Stimulated activated CD8-positive, alpha-beta memory T cell treated with anti-CD3 and anti-CD28 coated beads, Interleukin-2, amount 100 ng/mL, for 48 hours (primary cell): ENCODE measurements around the gene LRRC37B.
"Not testable (repeated sequence)": the region's sequence is repeated elsewhere in the genome, so short reads cannot be mapped to it uniquely, and the experiment has no call there.

ENCODE experiments used
- DNase-seq, 2 donors: peaks; one replicate each; pipeline ENCODE4 v3.0.0-alpha.2; 2020; ENCODE audit warnings: low read depth in 2 of 2

LRRC37B gene

DNA sequence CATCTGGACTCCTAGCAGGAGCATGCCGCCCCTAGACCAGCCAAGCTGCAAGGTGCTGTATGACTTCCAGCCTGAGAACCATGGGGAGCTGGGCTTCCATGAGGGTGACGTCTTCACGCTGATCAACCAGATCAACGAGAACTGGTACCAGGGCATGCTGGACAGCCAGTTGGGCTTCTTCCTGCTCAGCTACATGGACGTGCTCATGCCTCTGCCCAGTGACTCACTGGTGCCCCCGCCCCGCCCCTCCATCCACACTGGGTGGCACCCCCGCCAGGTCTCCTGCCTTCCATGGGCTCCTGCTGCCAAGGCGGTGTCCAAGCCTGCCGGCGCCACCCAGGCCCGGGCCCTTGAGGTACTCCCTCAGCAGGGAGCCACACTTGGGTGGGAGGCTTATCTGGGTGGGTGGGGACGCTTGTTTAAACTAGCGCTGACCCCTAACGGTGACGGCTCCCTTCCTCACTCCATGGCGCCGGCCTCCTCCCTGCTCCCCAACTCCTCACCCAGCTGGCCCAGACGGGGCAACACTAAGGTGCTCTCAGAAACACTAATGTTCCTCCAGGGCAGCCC, 34.2 kb downstream of the LRRC37B start:
- not testable (repeated sequence) for DNase-seq

DNA sequence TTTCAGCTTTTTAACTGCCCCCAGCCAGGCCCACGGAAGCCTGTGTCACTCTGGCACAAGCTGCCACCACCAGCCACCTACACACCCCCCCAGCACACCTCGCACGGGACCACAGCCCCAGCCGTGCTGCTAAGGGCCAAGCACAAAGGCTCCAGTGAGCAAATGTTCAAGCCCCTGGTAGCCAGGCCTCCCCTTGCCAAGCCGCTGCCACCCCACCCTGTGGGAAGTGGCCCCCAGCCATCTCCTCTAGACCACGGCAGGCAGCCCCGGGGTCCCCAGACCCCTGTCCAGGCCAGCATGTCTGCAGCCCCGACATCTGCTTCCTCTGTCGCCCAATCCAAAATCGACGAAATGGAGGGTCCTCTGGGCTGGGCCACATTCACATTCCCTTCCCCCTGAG, 35.1 kb downstream of the LRRC37B start:
- not testable (repeated sequence) for DNase-seq

DNA sequence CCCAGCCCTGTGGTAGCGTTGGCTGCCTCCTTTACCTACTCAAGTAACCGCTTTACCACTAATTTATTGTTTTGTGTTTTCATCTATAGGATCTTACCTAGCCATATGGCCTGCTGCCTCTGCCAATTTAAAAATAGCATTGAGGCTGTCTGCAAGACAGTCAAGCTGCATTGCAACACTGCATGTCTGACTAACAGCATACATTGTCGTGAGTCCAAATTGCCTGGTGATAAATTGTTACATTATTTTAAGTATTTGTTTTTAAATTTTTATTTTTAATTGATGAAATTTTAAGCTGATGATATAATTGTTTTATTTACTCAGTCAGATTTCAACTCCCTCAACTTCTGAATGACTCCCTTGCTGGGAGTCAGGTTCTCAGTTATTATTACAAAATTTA, 38.4 kb downstream of the LRRC37B start:
- DNase-seq: not testable (repeated sequence)

DNA sequence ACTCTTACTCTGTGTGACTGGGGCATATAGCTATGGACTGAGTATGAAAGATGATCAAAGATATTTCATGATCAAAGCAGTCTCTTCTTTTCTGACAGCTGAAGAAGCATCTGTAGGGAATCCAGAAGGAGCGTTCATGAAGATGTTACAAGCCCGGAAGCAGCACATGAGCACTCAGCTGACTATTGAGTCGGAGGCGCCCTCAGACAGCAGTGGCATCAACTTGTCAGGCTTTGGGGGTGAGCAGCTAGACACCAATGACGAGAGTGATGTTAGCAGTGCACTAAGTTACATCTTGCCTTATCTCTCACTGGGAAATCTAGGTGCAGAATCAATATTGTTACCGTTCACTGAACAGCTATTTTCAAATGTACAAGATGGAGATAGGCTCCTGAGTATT, 40.5 kb downstream of the LRRC37B start:
- DNase-seq: not testable (repeated sequence)

DNA sequence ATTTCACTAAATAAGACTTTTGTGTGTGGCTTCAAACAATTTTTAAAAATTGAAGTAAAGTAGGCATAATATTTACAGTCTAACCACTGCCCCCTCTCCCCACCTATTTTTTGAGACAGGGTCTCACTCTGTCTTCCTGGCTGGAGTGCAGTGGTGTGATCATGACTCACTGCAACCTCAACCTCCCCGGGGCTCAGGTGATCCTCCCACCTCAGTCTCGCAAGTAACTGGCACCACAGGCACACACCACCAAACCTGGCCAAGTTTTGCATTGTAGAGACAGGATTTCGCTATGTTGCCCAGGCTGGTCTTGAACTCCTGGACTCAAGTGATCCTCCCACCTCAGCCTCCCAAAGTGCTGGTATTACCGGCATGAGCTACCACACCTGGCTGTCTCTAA, 47.8 kb downstream of the LRRC37B start:
- not testable (repeated sequence) for DNase-seq

DNA sequence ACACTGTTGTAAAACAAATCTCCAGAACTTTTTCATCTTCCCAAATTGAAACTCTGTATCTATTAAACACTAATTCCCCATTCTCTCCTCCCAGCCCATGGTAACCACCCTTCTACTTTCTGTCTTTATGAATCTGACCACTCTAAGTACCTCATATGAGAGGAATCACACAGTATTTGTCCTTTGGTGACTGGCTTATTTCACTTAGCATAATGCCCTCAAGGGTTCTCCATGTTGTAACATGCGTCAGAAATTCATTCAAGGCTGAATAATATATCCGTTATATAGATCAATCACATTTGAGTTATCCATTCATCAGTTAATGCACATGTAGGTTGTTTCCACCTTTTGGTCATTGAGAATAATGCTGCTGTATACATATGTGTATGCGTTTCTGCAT, 48.2 kb downstream of the LRRC37B start:
- not testable (repeated sequence) for DNase-seq

DNA sequence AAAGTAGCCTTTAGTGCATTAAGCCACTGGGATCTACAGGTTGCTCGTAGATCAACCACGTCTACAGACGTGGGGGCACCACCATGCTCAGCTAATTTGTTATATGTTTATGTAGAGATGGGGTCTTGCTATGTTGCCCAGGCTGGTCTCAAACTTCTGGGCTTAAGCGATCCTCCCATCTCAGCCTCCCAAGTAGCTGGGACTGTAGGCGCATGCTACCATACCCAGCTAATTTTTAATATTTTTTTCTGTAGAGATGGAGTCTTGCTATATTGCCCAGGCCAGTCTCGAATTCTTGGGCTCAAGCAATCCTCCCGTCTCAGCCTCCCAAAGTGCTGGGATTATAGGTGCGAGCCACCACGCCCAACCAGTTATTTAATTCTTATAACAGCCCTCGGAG, 49.3 kb downstream of the LRRC37B start:
- not testable (repeated sequence) for DNase-seq

DNA sequence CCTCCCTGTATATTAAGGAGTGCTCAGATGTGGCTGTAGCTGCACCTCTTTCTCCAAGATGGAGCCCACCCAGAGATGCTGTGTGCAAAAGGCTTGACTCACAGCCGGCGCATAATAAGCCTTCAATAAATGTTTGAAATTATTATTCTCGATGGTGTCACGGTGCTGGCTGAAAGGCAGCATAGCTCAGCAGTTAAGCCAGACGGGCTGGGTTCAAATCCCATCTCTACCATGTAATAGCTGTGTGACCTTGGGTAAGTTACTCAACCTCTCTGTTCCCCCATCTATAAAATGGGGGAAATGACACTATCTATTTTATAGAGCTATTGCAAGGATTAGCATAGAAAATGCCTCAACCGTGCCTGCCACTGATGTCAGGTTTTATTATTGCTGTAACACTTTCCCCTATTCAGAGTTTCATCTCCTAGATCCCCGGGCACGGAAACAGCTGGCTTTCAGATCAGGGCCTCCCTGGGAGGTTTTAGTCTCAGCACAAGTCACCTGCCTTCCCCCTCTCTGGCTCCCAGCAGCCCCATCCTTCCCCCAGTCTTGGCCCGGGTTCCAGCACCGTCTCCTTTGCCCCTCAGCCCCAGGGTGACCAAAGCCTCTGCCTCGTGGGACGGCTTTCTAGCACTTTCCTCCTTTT, 50.4 kb downstream of the LRRC37B start:
- not testable (repeated sequence) for DNase-seq

DNA sequence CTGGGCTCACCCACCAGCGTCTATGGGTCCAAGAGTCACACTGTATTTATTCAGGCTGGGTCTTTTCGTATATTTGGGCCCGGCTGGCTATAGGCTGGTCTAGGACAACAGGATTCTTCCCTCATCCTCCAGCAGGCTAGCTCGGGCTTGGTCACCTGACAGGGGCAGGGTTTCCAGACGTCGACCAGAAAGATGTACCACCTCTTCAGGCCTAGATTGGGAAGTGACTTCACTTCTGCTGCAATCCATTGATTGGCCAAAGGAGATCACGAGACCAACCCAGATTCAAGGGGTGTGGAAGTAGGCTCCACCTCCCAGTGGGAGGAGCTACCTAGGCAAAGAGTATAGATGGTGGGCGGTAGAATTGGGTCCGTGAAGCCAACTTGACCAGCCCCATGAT, 53.5 kb downstream of the LRRC37B start:
- DNase-seq: not testable (repeated sequence)

DNA sequence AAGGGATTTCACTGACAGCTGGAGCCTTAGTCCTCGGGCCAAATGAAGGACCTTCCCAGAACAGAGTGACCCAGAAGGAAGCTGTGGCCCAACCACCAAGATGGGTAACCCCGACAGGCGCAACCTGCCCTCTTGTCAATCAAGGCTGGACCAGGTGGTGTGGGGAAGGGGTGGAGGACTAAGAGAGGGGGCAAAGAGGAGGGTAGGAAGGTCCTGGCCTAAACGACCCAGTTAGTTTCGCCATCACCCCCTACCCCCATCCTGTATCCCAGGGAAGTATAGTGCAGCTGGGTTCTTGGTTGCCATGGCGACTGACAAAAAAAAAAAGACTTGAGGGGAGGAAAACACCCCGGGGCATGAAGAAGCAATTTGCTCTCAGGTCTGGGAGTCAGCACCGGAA, 54.7 kb downstream of the LRRC37B start:
- DNase-seq: not testable (repeated sequence)

DNA sequence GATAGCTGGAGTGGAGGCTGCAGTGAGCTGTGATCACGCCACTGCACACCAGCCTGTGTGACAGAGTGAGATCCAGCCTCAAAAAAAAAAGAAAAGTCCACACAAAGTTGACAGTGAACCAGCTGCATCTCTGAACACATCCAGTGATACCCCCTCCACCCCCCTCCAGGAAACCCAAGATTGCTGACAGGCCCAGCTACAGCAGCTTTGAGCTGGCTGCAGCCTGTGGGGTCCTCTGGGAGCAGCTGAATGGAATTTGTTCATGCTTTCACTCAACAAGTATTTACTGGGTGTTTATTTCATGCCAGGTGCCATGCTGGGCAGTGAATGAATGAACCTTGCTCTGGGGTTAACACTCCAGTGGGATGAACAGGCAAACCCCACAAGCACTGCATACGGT, 56.9 kb downstream of the LRRC37B start:
- DNase-seq: not testable (repeated sequence)

DNA sequence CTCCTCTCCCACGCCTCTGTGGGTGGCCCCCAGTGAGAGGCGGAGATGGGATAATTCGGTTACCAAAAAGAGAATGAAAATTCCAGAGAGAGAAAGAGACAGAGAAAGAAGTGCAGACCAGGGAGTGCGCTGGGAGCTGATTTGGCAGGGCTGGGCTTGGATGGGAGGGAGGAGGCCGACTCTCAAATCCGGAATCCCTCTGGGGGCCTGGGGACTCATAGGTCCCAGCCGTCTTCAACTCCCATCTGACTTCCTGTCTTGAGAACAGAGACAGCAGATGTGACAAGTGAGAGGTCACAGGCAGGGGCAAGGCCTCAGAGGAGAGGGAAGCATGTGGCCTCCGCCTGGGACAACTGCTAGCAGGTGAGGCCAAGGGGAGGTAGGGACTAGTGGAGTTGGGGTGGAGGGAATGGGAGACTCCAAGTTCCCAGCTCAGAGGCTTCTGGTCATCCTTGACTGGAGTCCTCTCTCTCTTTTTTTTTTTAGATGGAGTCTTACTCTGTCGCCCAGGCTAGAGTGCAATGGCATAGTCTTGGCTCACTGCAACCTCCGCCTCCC, 59.0 kb downstream of the LRRC37B start:
- not testable (repeated sequence) for DNase-seq

DNA sequence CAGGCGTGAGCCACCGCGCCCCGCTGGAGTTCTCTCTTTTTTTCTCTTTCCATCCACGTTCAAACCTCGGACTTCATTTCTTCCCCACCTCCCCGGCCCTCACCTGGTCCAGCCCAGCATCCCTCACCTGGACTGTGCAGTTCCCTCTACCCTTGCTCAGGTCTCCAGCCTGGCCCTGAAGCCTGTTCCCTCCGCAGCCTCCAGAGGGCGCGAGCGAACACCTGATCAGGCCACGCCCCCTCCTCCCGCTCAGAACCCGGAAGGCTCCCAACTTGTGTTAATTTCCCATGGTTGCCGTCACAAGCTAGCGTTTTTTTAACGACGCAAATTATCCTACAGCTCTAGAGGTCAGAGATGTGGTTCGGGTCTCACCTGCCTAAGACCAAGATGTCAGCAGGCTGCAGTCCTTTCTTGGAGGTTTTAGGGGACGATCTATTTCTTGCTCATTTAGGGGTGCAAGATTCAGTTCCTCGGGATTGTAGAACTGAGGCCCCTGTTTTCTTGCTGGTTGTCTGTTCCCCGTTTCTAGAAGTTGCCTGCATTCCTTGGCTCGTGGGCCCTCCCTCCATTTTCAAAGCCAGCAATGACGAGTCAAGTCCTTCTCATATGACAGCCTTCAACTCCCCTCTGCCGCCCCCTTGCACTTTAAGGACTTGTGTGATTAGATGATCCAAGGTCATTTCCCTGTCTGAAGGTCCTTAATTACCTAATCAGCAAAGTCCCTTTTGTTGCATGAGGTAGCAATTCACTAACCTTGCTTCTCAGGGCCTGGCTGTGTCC, 59.9 kb downstream of the LRRC37B start:
- DNase-seq: peak; percentile 24 to 26

DNA sequence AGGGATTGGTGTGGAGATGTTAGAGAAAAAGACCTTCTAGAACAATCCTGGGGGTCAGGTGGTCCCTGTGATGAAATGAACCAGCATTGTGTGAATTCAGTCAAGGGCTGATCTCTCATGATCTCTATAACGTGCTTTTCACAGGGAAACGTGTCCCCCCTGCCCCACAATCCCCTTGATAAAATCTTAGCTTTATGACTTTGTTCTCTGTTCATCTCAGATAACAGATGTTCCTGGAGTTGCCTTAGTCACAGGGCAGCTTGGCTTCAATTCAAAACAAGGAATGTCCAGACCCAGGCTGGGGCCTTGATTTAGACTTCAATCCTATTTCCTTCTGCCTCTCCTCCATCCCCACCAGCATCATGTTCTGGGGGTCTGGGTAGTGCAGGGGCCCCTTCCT, 61.9 kb downstream of the LRRC37B start:
- not testable (repeated sequence) for DNase-seq

DNA sequence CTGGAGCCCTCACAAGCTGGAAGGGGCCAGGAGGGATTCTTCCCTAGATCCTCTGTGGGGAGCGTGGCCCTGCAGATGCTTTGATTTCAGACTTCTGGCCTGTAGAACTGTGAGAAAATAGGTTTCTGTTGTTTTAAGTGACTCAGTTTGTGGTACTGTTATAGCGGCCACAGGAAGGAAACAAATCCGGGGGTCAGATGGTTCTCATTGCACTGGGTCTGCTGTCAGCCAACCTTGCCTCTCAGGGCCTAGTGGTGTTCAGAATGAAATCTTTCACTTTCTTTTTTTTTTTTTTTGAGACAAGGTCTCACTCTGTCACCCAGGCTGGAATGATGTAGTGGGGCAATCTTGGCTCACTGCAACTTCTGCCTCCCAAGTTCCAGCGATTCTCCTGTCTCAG, 64.8 kb downstream of the LRRC37B start:
- DNase-seq: peak in 1 of 2 donors; percentile 19

DNA sequence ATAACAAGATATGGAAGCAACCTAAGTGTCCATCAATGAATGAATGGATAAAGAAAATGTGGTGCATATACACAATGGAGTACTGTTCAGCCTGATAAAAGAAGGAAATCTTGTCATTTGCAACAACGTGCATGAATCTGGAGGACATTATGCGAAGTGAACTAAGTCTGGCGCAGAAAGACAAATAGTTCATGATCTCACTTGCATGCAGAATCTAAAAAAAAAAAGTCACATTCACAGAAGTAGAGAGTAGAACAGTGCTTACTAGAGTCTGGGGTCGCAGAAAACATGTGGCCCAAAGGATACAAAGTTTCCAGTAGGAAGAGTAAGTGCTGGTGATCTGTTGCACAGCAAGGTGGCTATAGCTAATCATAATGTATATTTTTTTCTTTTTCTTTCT, 65.9 kb downstream of the LRRC37B start:
- not testable (repeated sequence) for DNase-seq

DNA sequence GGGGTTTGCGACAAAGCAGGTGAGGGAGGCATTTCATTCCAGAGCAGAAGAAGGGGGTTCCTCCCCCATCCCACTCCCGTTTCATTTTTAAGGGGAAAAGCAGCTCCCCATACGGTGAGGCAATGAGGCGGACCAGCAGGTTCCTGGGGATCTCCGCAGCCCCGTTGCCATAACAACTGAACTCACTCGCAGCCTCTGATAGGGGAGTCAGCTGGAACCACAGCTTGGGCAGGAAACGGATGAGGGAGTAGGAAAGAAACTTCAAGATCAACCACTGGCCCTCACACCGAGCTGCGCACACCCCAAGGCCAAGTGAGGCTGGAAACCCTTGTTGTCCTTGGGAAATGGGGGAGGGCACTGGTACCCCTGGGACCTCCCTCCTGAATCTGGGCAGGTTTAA, 72.6 kb downstream of the LRRC37B start:
- DNase-seq: peak; percentile 48 to 58

DNA sequence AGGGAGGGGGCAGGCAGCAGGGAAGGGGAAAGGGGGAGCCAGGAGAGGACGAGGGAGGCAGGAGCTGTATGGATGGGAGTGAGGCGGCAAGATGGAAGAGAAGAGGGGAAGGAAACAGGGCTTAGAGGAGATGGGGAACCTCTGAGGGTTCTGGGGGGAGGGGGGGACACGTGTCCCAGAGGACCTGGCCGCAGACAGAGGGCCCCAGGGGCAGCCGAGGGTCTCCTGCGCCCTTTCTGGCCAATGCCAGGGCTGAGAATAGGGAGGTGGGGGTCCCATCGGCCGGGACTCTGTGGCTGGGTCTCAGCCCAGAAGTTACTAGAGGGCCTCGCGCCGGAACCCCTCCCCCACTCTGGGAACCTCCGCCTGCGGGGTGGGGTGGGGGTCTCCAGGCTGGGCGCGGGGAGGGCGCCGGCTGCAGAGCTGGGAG, 76.4 kb downstream of the LRRC37B start:
- not testable (repeated sequence) for DNase-seq

DNA sequence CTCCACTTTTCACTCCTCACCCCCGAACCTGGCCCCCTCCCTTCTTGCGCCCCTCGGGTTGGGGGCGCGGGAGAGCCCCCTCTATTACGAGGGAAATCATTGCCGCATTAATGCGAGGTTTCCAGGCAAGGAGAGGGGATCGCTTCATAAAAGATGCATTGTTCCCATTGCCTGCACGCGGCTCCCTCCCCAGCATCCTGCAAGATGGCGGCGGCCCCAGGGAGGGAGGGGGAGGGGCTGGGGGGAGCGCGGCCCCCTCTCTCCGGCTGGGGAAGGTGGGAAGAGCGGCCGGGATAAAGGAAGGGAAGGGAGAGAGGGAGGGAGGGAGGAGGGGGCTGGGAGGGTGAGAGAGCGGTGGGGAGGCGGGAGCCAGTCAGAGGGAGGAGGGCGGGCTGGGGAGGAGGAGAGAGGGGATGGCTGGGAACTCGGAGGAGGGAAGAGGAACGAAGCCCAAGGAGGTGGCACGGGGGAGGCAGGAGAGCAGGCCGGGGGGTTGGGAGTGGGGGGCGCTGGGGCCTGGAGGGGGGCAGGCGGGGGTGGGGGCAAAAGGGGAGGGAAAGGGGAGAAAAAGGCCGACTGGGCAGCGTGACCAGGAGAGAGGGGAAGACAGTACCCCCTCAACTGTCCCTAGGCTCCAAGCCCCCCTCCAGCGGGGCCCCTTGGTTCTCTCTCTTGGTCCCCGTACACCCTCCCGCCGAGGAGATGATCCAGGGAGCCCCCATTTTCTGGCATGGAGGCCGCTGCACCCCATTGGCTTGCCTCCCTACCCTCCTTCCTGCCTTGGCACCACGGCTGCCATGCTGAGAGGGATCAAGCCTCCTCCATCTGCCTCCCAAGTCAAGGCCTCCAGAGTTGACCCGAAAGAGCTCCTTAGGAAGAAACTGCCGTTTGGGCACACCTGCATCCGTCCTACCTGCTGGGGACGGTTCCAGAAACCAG, 77.1 kb downstream of the LRRC37B start:
- not testable (repeated sequence) for DNase-seq

DNA sequence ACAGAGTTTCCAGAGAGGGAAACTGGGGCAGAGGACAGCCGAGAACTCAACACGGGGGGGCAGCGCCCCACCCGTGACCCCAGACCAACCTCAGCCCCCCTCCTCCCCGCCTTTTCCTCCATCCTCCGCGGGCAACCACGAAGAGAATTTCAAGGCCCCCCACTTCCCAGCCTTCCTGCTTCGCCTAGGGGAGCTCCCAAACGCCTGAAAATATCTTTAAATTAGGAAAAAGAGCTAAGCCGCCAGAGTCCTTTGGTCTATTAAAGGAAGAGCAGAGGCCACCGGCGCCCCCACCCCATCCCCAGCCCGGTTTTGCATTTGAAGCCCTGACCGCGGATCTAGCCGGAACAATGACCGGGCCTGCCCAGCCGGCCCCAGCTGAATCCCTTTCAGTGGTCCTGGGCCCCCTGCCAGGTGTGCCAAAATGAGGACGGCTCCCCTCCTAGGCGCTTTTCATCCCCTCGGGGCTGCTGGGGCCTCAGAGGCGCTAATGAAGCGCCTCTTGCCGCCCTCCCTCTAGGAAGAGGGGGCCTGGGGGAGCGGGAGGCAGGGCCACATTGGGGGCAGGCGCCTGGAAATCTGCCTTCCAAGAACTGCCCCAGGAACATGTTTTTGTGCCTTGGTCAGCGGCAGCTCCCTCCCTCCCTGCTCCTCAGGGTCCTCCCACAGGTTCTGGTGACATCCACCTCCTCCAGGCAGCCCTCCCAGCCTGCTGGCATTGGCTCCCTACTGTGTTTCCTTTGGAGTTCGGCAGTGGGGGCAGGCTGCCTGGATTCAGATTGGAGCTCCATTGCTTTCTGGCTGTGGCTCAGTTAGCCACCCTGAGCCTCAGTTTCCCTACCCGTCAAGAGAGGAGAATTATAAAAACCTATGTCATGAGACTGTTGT, 78.0 kb downstream of the LRRC37B start:
- DNase-seq: not testable (repeated sequence)
